ENCODE results near the gene ZFP36L1. TPM values are rescaled to one million over a fixed set of nuclear protein-coding genes. Genes with fewer than 3 reads are reported as not detected.

Gene ZFP36L1
- total and polyA plus RNA-seq, 2 donors (not counting 3 experiments of a cell fraction or from before 2014, with no cell fraction given), result 46.0 to 89.6 TPM

DNA sequence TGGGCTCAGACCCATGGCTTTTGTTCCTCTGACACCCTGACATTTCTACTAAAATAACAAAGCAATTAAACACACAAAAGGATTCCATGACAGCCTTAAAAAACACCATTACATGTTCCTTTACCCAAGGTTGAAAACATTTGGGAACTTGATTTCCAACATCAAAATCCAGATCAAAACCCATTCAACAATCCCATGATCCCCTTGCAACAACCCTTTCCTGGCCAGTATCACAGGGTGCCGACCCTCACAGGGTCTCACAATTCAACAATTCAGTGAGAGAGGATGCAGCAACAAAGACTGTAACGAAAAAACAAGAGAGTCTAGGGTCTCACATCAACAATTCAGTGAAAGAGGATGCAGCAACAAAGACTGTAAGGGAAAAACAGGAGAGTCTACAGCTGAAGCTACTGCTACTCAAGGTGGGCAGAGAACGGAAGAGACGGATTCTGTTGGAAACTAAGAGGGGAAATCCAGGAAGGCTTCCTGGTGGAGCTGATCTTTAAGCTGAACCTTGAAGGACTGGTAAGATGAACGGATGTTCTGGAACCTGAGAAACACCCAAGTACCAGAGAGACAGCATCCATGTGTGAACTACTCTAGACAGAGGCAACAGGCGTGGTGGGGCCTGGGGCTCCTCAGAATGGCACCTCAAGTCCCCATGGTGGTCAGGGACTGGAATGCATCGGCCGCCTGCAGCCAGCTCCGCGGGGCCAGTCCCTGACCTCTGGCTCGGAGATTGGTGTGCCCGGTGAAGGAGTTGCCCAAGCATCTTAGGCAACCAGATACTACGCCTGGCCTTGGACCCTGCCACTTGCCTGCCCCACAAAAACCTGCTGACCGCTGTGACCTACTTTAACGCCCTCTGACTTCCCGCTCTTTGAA, 22.7 kb upstream of the ZFP36L1 start:
- H3K4me3 ChIP-seq (replicated peaks in 1 of 3; ENCODE audit: insufficient read depth in 1 of 3, low read depth in 1 of 3, low read length in 3 of 3), result no peak overlapping the region

More for the DNA sequence above, 22.7 kb upstream of the ZFP36L1 start:
- Histone ChIP-seq H3K36me3 (ENCODE audit: control insufficient read depth in 2 of 2, extremely low read depth in 1 of 2, insufficient read depth in 2 of 2, low read length in 2 of 2) (no peaks in the 10 kb centered on the region), H3K4me1 (ENCODE audit: control insufficient read depth, extremely low read depth, insufficient read depth, low read length) (peaks cover 21% of the 10 kb centered on the region), H3K9me1 (replicated peaks; ENCODE audit: control insufficient read depth, extremely low read depth, insufficient read depth, low read length) (no peaks in the 10 kb centered on the region), H4K20me1 (replicated peaks; ENCODE audit: control insufficient read depth, extremely low read depth, insufficient read depth, low read length) (no peaks in the 10 kb centered on the region), H3K9ac (replicated peaks; ENCODE audit: extremely low read depth, insufficient read depth, low read length) (peak overlapping the region; percentile 11), H3K4me2 (ENCODE audit: insufficient read depth, low read length) (peak overlapping the region; percentile 51), H3K9me3 (replicated peaks; ENCODE audit: control insufficient read depth, insufficient read depth, low read length) (no peaks in the 10 kb centered on the region), H3K27me3 (ENCODE audit: control insufficient read depth in 2 of 2, insufficient read depth in 2 of 2, low read length in 2 of 2) (no peaks in the 10 kb centered on the region), H3K79me2 (ENCODE audit: control insufficient read depth, insufficient read depth, low read length) (peaks cover 2% of the 10 kb centered on the region), H3K27ac (ENCODE audit: insufficient read depth, low read depth, low read length) (peak overlapping the region; percentile 72), H2AFZ (ENCODE audit: low read depth, low read length) (peak overlapping the region; percentile 73)
- ChIA-PET CTCF (interaction anchor here (0.5 to 4.2 kb wide), 29 partner anchors 8 to 978 kb away, joined by 3 to 58 read pairs (median 9); partner anchors contain the start of gene ZFP36L1), POLR2A (interaction anchor here (2.6 to 4.3 kb wide), 2 partner anchors 23 to 25 kb away, joined by 12 to 75 read pairs; partner anchors contain the start of gene ZFP36L1)
- TSS peak; percentile 43 for BruUV-seq (replicated peaks)
- intact Hi-C loops (cut with micrococcal nuclease), result loop anchor here (1.0 to 2.0 kb wide), 9 partner anchors 22 to 979 kb away; partner anchors contain the start of gene ZFP36L1
- FAIRE-seq (no peak), DNase-seq (ENCODE audit: low read depth, low spot score) (peak; percentile 62)
- TF ChIP-seq, protein P1, sequence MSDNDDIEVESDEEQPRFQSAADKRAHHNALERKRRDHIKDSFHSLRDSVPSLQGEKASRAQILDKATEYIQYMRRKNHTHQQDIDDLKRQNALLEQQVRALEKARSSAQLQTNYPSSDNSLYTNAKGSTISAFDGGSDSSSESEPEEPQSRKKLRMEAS (IDR thresholded peaks at IDR 0.05; ENCODE audit: insufficient read depth, insufficient read length), result no peak
- TF ChIP-seq GATA2 (IDR thresholded peaks at IDR 0.05; ENCODE audit: insufficient read depth, insufficient read length, low read depth, low read length), result no peak
- TF ChIP-seq FOS (IDR thresholded peaks at IDR 0.05; ENCODE audit: borderline replicate concordance, insufficient read depth, low read length), result no peak
- TF ChIP-seq POLR2A (IDR thresholded peaks at IDR 0.05; ENCODE audit: low read depth, low read length), result no peak
- TF ChIP-seq JUN (IDR thresholded peaks at IDR 0.05; ENCODE audit: borderline replicate concordance, insufficient read depth, insufficient read length, low read depth), result no peak
- TF ChIP-seq EZH2 (IDR thresholded peaks at IDR 0.05; ENCODE audit: borderline replicate concordance, low read depth, low read length, severe bottlenecking), result no peak
- TF ChIP-seq, protein P2, sequence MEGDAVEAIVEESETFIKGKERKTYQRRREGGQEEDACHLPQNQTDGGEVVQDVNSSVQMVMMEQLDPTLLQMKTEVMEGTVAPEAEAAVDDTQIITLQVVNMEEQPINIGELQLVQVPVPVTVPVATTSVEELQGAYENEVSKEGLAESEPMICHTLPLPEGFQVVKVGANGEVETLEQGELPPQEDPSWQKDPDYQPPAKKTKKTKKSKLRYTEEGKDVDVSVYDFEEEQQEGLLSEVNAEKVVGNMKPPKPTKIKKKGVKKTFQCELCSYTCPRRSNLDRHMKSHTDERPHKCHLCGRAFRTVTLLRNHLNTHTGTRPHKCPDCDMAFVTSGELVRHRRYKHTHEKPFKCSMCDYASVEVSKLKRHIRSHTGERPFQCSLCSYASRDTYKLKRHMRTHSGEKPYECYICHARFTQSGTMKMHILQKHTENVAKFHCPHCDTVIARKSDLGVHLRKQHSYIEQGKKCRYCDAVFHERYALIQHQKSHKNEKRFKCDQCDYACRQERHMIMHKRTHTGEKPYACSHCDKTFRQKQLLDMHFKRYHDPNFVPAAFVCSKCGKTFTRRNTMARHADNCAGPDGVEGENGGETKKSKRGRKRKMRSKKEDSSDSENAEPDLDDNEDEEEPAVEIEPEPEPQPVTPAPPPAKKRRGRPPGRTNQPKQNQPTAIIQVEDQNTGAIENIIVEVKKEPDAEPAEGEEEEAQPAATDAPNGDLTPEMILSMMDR (IDR thresholded peaks at IDR 0.05; ENCODE audit: extremely low read depth in 1 of 2, insufficient read depth in 1 of 2, low read depth in 1 of 2, low read length in 2 of 2), result no peak
- no peak for TF ChIP-seq MYC (IDR thresholded peaks at IDR 0.05; ENCODE audit: low read depth, low read length)
- no peak for TF ChIP-seq POLR2AphosphoS5 (IDR thresholded peaks at IDR 0.05; ENCODE audit: insufficient read depth, low read depth, low read length)
- dilution Hi-C loops (cut with MboI; ENCODE audit: extremely low pct_ligation_motif_present, low sequenced_read_pairs), result loop anchor here (25.0 kb wide), 1 partner anchor 878 kb away; no protein-coding TSS in a partner anchor

Measured in endothelial cell of umbilical vein (primary cell).